Measurements from ENCODE around the gene INSM2.

Gene INSM2

GRCh38 chr14:35549551-35549950 is 15.6 kb downstream of the INSM2 start:
- DNase-seq (ENCODE audit: low read depth, low spot score): no peak

GRCh38 chr14:35551081-35551480 is 17.1 kb downstream of the INSM2 start:
- DNase-seq (ENCODE audit: low read depth, low spot score): no peak

GRCh38 chr14:35553808-35554207 is 19.8 kb downstream of the INSM2 start:
- DNase-seq (ENCODE audit: low read depth, low spot score): no peak

- DNase-seq (ENCODE audit: low read depth, low spot score): no peak
These were observed 22.6 kb downstream of the INSM2 start for GRCh38 chr14:35556548-35556947.

- no peak for DNase-seq (ENCODE audit: low read depth, low spot score)
These were observed 23.3 kb downstream of the INSM2 start for GRCh38 chr14:35557221-35557747.

- peak; percentile 59 for DNase-seq (ENCODE audit: low read depth, low spot score)
These were observed 24.7 kb downstream of the INSM2 start for GRCh38 chr14:35558680-35559079.

- no peak for DNase-seq (ENCODE audit: low read depth, low spot score)
These were observed 32.0 kb downstream of the INSM2 start for GRCh38 chr14:35565871-35566464.

- DNase-seq (ENCODE audit: low read depth, low spot score): no peak
These were observed 37.6 kb downstream of the INSM2 start for GRCh38 chr14:35571598-35571997.

- DNase-seq (ENCODE audit: low read depth, low spot score): no peak
These were observed 39.9 kb downstream of the INSM2 start for GRCh38 chr14:35573911-35574310.

- peak; percentile 3 for DNase-seq (ENCODE audit: low read depth, low spot score)
These were observed 42.3 kb downstream of the INSM2 start for GRCh38 chr14:35576260-35576659.

- no peak for DNase-seq (ENCODE audit: low read depth, low spot score)
These were observed 42.9 kb downstream of the INSM2 start for GRCh38 chr14:35576856-35577255.

GRCh38 chr14:35578135-35578534 is 44.2 kb downstream of the INSM2 start:
- no peak for DNase-seq (ENCODE audit: low read depth, low spot score)

GRCh38 chr14:35578639-35579038 is 44.7 kb downstream of the INSM2 start:
- DNase-seq (ENCODE audit: low read depth, low spot score): no peak
